OCI-M1 (cell line): ENCODE measurements around the gene RFXANK.
"Not testable (repeated sequence)": the region's sequence is repeated elsewhere in the genome, so short reads cannot be mapped to it uniquely, and the experiment has no call there.

Experiments
- DNase-seq: peaks from one replicate; lab custom pipeline; 2025; lab: John Stamatoyannopoulos, UW

Gene RFXANK

DNA sequence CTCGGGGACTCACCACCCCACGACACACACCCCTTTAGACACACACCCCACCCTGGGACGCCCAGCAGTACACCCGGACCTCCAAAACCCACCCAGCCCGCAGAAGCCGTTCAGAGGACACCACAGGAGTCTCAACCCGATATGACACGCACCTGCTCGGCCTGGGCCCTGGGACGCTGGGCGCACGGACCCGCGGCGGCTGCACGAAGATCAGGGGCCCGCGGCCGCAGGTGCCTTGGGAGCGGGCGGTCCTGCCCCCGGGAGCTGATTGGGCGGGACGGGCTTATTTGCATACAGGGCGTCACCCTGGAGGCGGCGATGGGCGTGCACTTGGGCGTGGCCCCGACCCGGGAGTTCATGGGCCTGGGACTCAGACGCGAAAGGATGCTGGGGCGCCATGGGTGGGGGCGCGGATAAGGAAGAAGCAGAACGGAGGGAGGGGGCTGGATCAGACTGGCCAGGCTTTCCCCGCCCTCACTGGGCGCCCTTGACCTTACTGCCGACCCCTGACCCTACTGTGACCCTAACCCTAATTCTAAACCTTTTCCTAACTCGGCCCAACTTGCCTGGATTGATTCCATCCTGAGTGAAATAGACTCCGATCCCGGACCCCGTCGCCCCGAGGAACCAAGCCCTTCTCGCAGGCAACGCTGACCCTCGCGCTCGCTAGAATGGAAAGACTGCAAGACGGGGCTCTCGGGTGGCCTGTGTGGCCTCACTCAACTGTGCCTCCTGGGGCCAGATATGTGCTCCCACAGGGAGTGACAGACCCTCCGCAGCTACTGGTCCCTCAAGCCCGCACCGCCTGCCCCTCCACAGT, 21.8 kb upstream of the RFXANK start, which contains the start of gene MEF2B:
TSS of gene MEF2B (minus strand) at position 211 of the 820 bp plus-strand sequence. CDS start 19,528 bp downstream, outside the sequence.
- no peak for DNase-seq

DNA sequence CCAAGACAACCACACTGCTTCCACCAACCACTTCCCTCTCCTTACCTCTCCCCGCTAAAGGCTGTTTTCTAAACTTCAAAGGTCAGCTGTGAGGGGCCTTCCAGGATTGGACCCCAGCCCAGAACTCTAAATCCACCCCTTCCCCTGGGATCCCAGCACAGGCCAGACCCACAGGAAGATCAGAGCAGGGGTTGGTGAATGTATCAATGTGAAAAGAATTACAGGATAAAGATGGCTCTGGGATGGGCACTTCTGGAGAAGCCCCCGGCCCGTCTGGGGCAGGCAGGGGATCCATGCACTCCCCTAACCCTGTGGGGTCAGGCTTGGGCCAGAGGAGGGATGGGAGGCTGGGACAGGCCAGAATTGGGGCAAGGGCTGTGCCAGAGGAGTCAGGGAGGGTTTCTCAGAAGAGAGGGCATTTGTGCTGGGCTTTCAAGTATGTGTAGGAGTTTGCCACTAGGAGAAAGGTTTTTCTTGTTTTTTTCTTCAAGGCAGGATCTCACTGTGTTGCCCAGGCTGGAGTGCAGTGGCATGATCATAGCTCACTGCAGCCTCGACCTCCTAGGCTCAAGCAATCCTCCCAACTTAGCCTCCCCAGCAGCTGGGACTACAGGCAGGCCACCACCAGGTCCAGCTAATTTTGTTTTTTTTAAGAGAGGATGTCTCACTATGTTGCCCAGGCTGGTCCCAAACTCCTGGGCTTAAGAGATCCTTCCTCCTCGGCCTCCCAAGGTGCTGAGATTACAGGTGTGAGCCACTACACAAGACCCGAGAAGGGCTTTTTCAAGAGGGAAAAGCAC, 21.0 kb upstream of the RFXANK start:
- no peak for DNase-seq

DNA sequence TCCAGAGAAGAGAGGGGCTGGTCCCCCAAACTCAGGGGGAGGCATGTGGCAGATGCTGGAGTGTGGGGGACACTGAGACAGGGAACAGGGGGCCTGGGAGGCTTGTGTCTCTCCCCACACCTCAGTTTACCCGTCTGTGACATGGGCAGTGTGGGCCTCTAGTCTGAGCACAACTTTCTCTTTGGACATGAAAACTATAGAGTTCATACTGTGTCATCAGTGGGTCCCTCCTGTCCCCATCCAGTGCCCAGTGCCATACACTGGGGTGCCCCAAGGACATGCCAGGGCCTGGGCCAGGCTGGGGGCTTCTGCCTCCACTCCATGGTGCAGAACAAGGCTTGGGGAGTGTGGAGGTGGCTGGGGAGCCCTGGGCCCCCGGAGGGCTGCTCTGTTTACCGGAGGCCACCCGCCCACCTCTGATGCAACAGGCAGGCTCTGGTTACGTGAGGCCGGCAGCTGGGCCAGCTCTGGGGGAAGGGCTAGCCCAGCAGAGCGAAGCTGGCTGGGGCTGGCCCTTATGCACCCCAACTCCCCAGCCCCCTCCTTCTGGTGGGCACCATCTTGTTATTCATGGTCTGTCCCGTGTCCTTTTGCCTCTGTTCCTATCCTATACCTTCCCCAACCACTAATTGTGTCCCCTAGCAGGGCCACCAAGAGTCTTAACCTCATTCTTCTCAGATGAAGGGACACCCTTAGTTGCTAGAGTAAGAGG, 20.1 kb upstream of the RFXANK start:
- DNase-seq: peak; percentile 32

DNA sequence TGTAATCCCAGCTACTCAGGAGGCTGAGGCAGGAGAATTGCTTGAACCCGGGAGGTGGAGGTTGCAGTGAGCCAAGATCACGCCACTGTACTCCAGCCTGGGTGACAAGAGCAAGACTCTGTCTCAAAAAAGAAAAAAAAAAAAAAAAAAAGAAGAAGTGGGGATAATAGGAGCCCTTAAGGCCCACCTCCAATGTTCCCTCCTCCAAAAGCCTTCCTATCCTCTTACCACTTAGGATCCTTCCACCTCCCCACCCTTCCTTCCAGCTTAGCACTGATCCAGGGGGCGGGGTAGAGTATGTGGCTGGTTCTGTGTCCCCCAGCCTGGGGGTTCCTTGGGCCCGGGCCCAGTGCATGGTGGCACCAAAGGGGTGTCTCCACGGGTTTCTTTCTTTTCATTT, 18.8 kb upstream of the RFXANK start:
- DNase-seq: not testable (repeated sequence)

DNA sequence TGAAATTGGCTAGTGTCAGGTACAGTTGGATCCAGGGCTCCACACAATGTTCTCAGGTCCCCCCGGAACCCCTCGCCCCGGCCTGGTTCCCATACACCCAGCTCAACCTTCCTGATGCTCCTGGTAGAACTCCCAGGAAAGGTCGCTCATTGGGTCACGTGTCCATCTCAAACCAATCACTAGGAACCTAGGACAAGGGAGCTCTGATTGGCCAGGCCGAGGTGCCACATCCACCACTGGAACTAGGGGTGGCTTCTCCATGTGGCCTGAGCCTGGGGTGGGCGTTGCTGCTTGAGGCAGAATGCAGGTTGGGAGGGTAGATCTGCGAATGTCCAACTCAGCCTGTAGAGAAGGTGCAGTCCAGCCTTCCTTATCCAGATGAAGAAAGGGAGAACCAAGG, 15.1 kb upstream of the RFXANK start:
- no peak for DNase-seq

DNA sequence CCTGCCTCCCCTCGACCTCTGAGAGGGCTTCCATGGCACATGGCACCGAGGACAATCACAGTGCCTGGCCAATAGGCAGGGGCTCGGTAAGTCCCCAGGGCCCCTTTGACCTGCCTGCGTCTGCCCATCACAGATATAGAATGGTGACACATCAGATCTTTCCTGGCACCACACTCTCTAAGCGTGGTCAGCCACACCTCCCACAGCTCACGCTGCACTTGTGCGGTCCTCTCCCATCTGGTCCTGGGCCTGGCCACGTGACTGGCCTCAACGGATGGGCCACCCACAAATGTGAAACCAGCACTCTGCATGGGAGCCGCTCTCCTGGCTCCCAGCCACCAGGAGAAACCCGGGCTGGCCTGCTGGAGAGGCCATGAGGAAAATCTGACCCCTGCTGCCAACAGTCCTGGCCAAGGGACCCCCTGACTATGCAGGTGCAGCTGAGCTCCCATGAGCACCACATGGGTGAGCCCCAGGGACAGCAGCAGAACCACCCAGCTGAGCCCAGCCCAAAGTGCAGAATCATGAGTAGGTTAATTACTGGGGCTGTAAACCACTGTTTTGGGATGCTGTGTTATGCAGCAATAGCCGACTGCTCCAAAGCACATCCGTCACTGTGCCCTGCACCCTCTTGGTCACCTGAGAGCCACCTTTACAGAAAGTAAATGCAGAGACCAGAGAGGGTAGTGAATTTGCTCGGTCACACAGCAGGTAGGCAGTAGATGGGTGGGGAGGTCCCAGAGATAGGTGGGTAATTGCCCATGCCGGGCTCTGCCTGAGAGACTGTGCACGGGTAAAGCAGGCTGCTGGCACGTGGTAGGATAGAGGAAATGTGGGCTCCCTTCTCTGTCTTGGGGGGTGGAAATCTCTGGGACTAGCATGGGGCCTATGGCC, 12.3 kb upstream of the RFXANK start:
- peak; percentile 82 for DNase-seq

DNA sequence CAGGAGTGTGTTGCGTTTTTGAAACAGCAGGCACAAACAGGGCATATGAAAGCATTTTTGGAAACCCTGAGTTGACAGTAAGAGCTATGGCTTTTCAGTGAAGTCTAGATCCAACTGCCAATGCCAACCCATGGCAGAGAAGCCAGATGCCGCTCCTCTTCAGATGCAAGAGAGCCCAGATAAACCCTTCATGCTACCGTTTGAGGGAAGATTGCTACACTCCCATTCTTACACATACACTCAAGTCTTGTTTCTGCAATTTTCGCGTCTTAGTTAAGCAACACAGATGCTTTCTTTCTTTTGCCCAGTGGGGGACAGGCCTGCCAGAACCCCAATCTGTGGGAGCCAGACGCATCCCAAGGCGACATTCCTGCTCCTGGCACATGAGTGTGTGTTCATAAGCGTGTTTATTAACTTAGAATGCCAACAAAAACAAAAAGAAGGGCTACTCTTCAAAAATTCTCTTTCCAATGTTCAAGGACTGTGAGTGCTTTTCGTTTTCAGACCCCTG, 10.5 kb upstream of the RFXANK start:
- DNase-seq: no peak

DNA sequence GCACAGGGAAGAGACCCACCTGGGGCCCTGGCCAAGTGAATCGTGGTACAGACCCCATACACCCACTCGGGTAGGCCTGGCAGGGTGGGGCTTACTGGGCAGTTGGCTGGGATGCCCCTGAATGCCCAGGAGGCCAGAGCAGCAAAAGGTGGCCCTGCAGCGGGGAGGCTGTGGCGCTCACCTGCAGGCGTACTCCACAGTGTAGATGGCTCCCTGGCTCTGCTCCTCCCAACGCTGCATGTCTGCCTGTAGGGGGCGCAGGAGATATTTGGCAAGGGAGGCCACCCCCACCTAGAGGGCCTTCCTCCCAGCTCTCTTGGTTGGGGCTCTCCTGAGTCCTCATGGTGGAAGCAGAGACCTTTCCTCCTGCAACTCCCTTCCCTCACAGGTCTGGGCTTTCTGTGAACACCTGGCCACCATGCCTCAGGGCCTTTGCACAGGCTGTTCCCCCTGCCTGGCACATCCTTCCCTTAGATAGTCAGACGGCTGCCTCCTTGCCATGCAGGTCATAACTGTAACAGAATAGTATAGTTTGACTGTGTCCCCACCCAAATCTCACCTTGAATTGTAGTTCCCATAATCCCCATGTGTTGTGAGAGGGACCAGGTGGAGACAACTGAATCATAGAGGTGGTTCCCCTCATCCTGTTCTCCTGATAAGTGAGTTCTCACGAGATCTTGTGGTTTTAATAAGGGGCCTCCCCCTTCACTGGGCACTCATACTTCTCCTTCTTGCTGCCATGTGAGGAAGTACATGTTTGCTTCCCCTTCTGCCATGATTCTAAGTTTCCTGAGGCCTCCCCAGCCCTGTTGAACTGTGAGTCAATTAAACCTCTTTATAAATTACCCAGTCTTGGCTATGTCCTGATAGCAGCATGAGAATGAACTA, 6.0 kb upstream of the RFXANK start:
- peak; percentile 79 for DNase-seq

DNA sequence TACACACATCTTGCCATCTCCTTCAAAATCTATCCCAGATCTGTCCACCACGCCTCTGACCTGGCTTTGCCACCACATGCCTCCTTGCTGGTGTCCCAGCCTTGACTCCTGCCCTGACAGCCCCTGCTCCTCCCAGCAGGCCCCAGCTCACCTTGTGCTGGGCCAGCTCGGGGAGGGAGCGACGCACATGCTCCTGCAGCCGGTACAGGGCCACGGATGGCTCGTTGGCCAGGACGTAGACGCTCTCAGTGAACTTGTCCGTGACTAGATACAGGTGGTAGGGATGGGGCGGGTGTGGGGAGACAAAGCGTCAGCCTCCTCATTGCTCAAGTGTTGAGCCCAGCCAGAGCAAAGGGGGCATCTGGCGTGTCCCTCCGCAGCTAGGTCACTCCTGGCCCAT, 5.3 kb upstream of the RFXANK start:
- no peak for DNase-seq

DNA sequence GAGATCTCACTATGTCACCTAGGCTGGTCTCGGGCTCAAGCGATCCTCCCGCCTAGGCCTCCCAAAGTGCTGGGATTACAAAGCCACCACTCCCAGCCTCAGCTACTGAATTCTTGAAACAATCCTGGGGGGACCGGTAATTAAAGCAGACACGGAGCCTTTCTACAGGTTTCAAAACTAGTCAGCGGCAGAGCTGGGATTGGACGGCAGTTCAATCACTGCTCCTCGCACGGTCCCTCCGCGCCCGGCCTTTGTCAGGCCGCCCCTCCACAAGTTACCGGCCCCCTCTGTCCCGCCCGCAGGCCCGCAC, 335 bp upstream of the RFXANK start:
- no peak for DNase-seq

DNA sequence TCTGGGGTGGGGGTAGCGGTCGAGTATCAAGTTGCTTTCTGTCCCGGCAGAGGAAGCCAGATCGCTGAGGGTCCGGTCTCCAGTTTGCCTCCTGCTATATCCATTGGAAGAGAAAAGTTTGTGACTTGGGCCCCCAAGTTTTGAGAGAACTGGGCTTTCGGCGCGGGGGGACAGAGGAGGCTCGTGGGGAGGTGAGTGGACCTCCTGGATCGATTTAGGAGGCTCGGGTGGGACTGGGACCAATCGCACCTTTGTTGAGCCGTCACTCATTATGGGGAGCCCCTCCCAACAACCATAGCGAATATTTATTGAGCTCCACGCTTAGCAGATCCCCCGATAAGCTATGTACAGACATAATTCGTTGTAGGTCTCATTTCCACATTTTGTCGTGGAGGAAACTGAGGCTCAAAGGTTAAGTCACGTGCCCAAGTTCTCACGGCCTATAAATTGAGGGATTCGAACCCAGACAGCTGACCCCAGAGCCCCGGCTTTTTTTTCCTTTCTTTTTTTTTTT, 909 bp downstream of the RFXANK start:
- no peak for DNase-seq

DNA sequence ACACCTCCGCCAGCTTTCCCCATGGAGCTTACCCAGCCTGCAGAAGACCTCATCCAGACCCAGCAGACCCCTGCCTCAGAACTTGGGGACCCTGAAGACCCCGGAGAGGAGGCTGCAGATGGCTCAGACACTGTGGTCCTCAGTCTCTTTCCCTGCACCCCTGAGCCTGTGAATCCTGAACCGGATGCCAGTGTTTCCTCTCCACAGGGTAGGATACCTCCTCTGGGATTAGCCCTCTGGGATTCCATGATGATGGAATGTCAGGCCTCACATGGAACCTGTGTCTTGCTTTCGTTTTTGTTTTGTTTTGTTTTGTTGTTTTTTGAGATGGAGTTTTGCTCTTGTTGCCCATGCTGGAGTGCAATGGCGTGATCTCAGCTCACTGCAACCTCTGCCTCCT, 1.9 kb downstream of the RFXANK start:
- no peak for DNase-seq

DNA sequence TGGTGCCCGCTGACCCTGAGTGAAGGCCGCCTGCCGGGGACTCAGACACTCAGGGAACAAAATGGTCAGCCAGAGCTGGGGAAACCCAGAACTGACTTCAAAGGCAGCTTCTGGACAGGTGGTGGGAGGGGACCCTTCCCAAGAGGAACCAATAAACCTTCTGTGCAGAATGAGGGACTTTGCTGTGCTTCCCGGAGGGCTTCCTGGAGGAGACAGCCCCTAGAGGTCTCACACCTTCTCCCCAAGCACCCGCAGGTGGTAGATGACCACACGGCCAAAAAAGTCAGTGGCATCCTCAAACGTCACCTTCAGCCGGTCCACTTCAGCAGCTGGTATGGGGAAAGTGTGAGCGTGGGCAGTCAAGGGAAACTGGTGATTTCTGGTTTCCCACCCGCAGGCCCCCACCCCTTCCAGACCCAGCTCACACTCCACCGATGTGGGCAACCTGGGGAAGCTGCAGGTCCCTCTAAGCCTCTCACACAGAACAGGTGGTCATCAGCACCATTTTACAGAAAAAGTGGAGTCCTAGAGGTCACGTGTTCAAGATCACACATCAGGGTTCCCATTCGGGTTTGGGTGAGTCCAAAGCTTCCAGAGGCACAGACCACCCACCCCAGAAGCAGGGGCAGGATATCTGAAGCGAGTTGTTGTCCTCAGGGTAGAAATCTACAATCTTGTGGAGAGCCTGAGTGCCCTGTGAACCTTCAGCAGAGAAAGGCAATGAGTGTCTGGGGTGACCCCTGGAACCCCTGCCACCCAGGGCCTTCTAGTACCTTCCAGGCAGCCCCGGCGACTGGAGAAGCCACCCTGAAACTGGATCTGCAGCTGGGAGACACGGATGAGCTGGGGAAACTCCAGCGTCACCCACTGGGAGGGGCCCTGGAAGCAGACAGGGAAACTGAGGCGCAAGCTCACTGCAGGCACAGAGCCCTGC, 9.9 kb downstream of the RFXANK start:
- no peak for DNase-seq

DNA sequence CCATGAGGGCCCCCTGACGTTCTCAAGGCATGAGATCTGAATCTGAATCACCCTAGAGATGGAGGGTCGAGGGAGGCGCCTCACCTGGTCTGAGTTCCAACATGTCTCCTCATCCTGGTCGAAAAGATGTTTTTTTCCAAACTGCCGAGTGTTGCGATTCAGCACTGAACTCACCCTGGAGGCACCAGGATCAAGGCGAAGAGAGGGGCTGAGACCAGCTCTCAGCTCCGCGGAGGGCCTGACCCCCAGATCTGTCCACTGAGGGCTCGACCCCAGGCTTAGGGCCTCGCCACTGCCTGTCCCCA, 10.6 kb downstream of the RFXANK start:
- DNase-seq: no peak

DNA sequence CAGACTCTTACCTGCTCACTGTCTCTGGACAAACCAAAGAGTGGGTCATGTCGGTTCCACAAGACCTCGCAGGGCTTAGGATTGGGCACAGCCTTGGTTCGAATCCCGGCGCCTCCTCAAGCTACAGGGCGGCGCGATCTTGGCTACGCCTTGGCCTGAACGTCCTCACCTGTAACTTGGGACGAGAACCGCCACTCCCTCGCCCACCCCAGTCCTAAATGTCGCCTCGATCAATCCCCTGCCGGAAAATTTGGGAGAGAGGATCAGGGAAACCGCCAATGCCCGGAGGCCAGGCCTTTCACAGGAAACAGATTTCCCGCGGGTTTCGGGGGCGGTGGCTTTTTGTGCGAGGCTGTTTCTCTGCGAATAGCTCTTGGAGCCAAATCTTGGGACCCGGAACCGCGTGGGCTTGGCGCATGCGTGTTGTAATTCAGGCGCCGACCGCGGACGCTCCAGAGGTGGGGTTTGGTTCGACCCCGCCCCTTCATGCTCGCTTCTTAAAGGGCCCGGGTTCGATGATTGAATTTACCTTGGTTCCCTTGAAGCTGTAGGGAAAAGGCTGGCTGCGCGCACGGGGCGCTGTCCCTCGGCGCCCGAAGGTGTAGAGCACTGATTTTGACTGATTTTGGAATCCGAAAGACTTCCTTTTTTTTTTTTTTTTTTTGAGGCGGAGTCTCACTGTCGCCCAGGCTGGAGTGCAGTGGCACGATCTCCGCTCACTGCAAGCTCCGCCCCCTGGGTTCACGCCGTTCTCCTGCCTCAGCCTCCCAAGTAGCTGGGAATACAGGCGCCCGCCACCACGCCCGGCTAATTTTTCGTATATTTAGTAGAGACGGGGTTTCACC, 11.2 kb downstream of the RFXANK start, which contains the start of gene NR2C2AP:
TSS of gene NR2C2AP (minus strand) at position 403 of the 845 bp plus-strand sequence. CDS start at position 49, 354 bp downstream.
- peak; percentile 95 for DNase-seq

DNA sequence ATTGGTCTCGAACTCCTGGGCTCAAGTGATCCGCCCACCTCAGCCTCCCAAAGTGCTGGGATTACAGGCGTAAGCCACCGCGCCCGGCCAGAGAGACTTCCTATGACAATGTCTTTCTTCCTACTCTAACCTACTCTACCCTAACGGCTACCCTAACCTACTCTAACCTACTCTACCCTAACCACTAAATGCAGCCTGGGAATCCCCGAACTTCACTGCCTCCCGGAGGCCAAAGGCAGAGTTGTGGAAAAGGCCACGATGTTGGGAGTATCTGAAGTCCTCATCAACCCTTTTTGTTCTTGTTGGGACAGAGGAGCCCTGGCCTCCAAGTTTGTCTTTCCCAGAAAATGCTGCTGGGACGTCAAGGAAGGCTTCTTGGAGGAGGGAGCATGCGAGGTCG, 12.1 kb downstream of the RFXANK start:
- DNase-seq: no peak

DNA sequence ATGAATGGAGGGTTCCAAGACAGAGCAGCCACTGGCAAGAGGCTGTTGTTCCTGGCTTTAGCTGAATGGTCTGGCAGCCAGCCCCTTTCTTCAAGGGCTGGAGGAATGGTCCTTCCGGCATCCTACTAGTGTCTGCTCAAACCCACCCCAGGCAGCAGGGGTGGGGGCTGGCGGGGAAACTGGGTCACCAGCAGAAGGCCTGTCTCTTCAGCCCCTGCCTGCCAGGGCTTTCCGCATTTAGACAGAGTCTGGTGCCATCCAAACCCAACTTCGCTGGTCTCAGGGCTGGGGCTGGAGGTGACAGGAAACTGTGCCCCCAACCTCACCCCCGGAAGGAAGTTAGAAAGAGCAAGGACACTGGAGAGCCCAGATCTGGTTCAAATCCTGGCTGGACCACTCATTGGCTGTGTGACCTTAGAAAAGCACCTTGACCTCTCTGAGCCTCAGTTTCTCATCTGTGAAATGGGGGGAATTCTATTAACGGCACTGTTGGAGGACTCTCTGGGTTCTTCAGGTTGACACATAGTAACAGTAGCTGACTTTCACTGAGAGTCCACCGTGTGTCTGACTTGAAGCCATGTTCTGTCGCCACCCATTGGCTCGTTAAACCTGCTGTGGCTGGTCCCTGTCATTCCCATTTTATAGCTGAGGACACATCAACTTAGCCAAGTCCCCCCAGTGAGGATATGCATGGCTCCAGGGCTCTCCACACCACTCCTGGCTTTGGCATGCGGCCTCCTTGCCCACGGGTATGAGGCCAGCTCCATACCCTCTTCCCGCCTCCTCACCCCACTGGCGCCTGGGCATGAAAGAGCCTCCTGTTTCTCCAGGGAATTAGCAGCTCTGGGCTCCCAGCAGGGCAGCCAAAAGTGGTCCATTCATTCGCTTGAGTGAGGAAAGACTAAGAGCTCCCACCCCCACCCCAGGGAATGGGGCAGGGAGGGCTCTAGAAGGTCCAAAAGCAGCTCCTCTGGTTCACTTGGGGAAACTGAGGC, 13.7 kb downstream of the RFXANK start:
- no peak for DNase-seq
